H9 (cell line): ENCODE data around the gene TUT7. TPM values are rescaled to one million over a fixed set of nuclear protein-coding genes. Genes with fewer than 3 reads are reported as not detected.

Source experiments
- DNase-seq: peaks from one replicate; pipeline ENCODE4 v3.0.0-alpha.2; 2017
- H2AFZ ChIP-seq: one replicate; pipeline ENCODE4 v1.6.1; 2013; ENCODE audit warnings: mild to moderate bottlenecking, low read length, control low read depth, moderate library complexity
- H2AK5ac ChIP-seq: 2 replicates; pipeline ENCODE4 v1.6.1; 2013; ENCODE audit warnings: low read length, control low read depth, mixed read lengths; ENCODE audit not compliant: insufficient read length
- H2BK120ac ChIP-seq: one replicate; pipeline ENCODE4 v1.6.1; 2013; ENCODE audit warnings: low read depth, mild to moderate bottlenecking, low read length, control low read depth, inconsistent platforms; ENCODE audit not compliant: poor library complexity, severe bottlenecking
- H2BK12ac ChIP-seq: 2 replicates; pipeline ENCODE4 v1.6.1; 2013; ENCODE audit warnings: low read length, control low read depth, mixed read lengths, low read depth; ENCODE audit not compliant: insufficient read length
- H2BK15ac ChIP-seq: 2 replicates; pipeline ENCODE4 v1.6.1; 2013; ENCODE audit warnings: low read depth, low read length, control low read depth
- H2BK20ac ChIP-seq: one replicate; pipeline ENCODE4 v1.6.1; 2013; ENCODE audit warnings: low read depth, mild to moderate bottlenecking, low read length, control low read depth, inconsistent platforms; ENCODE audit not compliant: poor library complexity, severe bottlenecking
- H2BK5ac ChIP-seq: 2 replicates; pipeline ENCODE4 v1.6.1; 2013; ENCODE audit warnings: low read length, control low read depth, mixed read lengths; ENCODE audit not compliant: insufficient read length
- H3K14ac ChIP-seq: 2 replicates; pipeline ENCODE4 v1.6.1; 2013; ENCODE audit warnings: low read length, control low read depth; ENCODE audit not compliant: insufficient read depth
- H3K18ac ChIP-seq: 2 replicates; pipeline ENCODE4 v1.6.1; 2013; ENCODE audit warnings: low read depth, mild to moderate bottlenecking, mixed read lengths, low read length, control low read depth; ENCODE audit not compliant: insufficient read length
- H3K23ac ChIP-seq: 2 replicates; pipeline ENCODE4 v1.6.1; 2013; ENCODE audit warnings: low read length, control low read depth, mixed read lengths, low read depth; ENCODE audit not compliant: insufficient read length
- H3K23me2 ChIP-seq: 2 replicates; pipeline ENCODE4 v1.6.1; 2013; ENCODE audit warnings: low read depth, mild to moderate bottlenecking, mixed read lengths, low read length, control low read depth; ENCODE audit not compliant: insufficient read length, poor library complexity, severe bottlenecking
- H3K27ac ChIP-seq: 2 replicates; pipeline ENCODE4 v1.5.1; 2013; ENCODE audit warnings: low read length, control low read depth, mixed read lengths, low read depth; ENCODE audit not compliant: insufficient read length
- H3K27me3 ChIP-seq: 2 replicates; pipeline ENCODE4 v1.6.1; 2013; ENCODE audit warnings: low read length, control low read depth, inconsistent platforms; ENCODE audit not compliant: insufficient read depth
- H3K4ac ChIP-seq: 2 replicates; pipeline ENCODE4 v1.6.1; 2013; ENCODE audit warnings: low read depth, mild to moderate bottlenecking, control low read depth, inconsistent platforms, low read length, moderate library complexity
- H3K4me1 ChIP-seq: 2 replicates; pipeline ENCODE4 v1.6.1; 2013; ENCODE audit warnings: low read length, control low read depth, inconsistent platforms; ENCODE audit not compliant: insufficient read depth
- H3K4me2 ChIP-seq: 2 replicates; pipeline ENCODE4 v1.6.1; 2013; ENCODE audit warnings: low read length, control low read depth, mixed read lengths; ENCODE audit not compliant: insufficient read length, insufficient read depth
- H3K56ac ChIP-seq: 2 replicates; pipeline ENCODE4 v1.6.1; 2013; ENCODE audit warnings: low read depth, mild to moderate bottlenecking, mixed read lengths, low read length, control low read depth; ENCODE audit not compliant: insufficient read length
- H3K79me1 ChIP-seq: 2 replicates; pipeline ENCODE4 v1.6.1; 2013; ENCODE audit warnings: low read depth, mild to moderate bottlenecking, moderate library complexity, low read length, control low read depth, inconsistent platforms; ENCODE audit not compliant: insufficient read depth, poor library complexity, severe bottlenecking
- H3K79me2 ChIP-seq: 2 replicates; pipeline ENCODE4 v1.6.1; 2013; ENCODE audit warnings: low read length, control low read depth, inconsistent platforms; ENCODE audit not compliant: insufficient read depth
- H3K9ac ChIP-seq: 2 replicates; pipeline ENCODE4 v1.6.1; 2013; ENCODE audit warnings: low read length, control low read depth, mixed read lengths; ENCODE audit not compliant: insufficient read length; ENCODE audit errors: extremely low read depth
- H3K9me3 ChIP-seq: one replicate; pipeline ENCODE4 v1.6.1; 2013; ENCODE audit warnings: low read depth, low read length, inconsistent platforms; ENCODE audit not compliant: control insufficient read depth
- H3T11ph ChIP-seq: one replicate; pipeline ENCODE4 v1.6.1; 2013; ENCODE audit warnings: mild to moderate bottlenecking, low read length, control low read depth, inconsistent platforms
- H4K20me1 ChIP-seq: one replicate; pipeline ENCODE4 v1.6.1; 2013; ENCODE audit not compliant: control insufficient read depth, insufficient read length, insufficient read depth
- H4K5ac ChIP-seq: 2 replicates; pipeline ENCODE4 v1.6.1; 2013; ENCODE audit warnings: low read depth, mild to moderate bottlenecking, mixed read lengths, low read length, control low read depth; ENCODE audit not compliant: insufficient read length
- H4K8ac ChIP-seq: replicated peaks from 2 replicates; pipeline ENCODE4 v1.6.1; 2013; ENCODE audit warnings: low read length, control low read depth, mixed read lengths, low read depth; ENCODE audit not compliant: insufficient read length
- H4K91ac ChIP-seq: 2 replicates; pipeline ENCODE4 v1.6.1; 2013; ENCODE audit warnings: low read depth, mild to moderate bottlenecking, moderate library complexity, mixed read lengths, low read length, control low read depth; ENCODE audit not compliant: insufficient read length
- H3K27ac Mint-ChIP-seq, 3 experiments: 2 replicates in 2 of 3; 3 replicates in 1 of 3; pipeline ENCODE4 v1.8.0; 2020 to 2021; ENCODE audit warnings: mixed read lengths in 3 of 3, mild to moderate bottlenecking in 1 of 3, moderate library complexity in 1 of 3
- H3K27me3 Mint-ChIP-seq: 2 replicates; pipeline ENCODE4 v1.8.0; 2021; ENCODE audit warnings: low read depth, mild to moderate bottlenecking, moderate library complexity, mixed read lengths
- H3K36me3 Mint-ChIP-seq, 3 experiments: 2 replicates in 2 of 3; 3 replicates in 1 of 3; pipeline ENCODE4 v1.8.0; 2020 to 2021; ENCODE audit warnings: low read depth in 3 of 3, mixed read lengths in 3 of 3; ENCODE audit not compliant: insufficient read depth in 1 of 3
- H3K4me1 Mint-ChIP-seq, 2 experiments: 2 replicates each; pipeline ENCODE4 v1.8.0; 2020; ENCODE audit warnings: mixed read lengths in 2 of 2
- H3K4me3 Mint-ChIP-seq, 2 experiments: 2 replicates in 1 of 2; 3 replicates in 1 of 2; pipeline ENCODE4 v1.8.0; 2020 to 2021; ENCODE audit warnings: mild to moderate bottlenecking in 2 of 2, mixed read lengths in 2 of 2, moderate library complexity in 1 of 2
- H3K9me3 Mint-ChIP-seq, 2 experiments: 2 replicates in 1 of 2; 3 replicates in 1 of 2; pipeline ENCODE4 v1.8.0; 2020; ENCODE audit warnings: mild to moderate bottlenecking in 2 of 2, mixed read lengths in 2 of 2, moderate library complexity in 1 of 2
- CTCF ChIP-seq: fragments of 200-600 bp; sonication (generic); conservative IDR thresholded peaks from 3 replicates; pipeline ENCODE4 v1.8.0; 2021; ENCODE audit warnings: antibody characterized with exemption, mild to moderate bottlenecking
- WGBS: extraction: QIAGEN DNeasy Blood & Tissue Kit; methylation state at CpG from one replicate; pipeline ENCODE4 v1.1.7; 2013; ENCODE audit warnings: missing lambda C conversion rate, low lambda C conversion rate, mixed read lengths; ENCODE audit not compliant: insufficient read length; ENCODE audit errors: extremely low coverage; 5-methylcytosine and 5-hydroxymethylcytosine counted together
- total RNA-seq: library from RNA; stranded (reverse); gene quantifications from 2 replicates; pipeline ENCODE4 v1.2.1, GENCODE V29; 2021

Gene TUT7
- total RNA-seq, 1 experiment from 2014 or later, result 23.1 TPM

- H2BK120ac ChIP-seq, result no peak overlapping the region
- no peak overlapping the region for H2BK15ac ChIP-seq
- H4K8ac ChIP-seq, result no peak overlapping the region
- no peaks in the 10 kb centered on the region for H3K79me2 ChIP-seq
- no peak overlapping the region for H2AFZ ChIP-seq
- TF ChIP-seq CTCF, result no peak
- Mint-ChIP-seq H3K4me1 (no peaks in the 10 kb centered on the region), H3K27me3 (peaks cover 20% of the 10 kb centered on the region), H3K9me3 (peaks cover 35 to 42% of the 10 kb centered on the region in 2 experiments), H3K36me3 (peaks cover 5 to 28% (median 6%) of the 10 kb centered on the region in 3 experiments; a peak in 5 of 7 replicates), H3K4me3 (no peak overlapping the region), H3K27ac (no peak overlapping the region)
- H3K23ac ChIP-seq, result no peak overlapping the region
- H3K79me1 ChIP-seq, result no peaks in the 10 kb centered on the region
- H3K4me1 ChIP-seq, result no peaks in the 10 kb centered on the region
- no peak overlapping the region for H3K18ac ChIP-seq
- H4K20me1 ChIP-seq, result no peaks in the 10 kb centered on the region
- no peak overlapping the region for H2BK5ac ChIP-seq
- no peak overlapping the region for H2AK5ac ChIP-seq
- H3K4me2 ChIP-seq, result no peak overlapping the region
- H3K27ac ChIP-seq, result no peak overlapping the region
- no peak overlapping the region for H3K9ac ChIP-seq
- no peaks in the 10 kb centered on the region for H3K9me3 ChIP-seq
- H4K5ac ChIP-seq, result no peak overlapping the region
- no peak overlapping the region for H2BK20ac ChIP-seq
- no peak overlapping the region for H3K14ac ChIP-seq
- no peak overlapping the region for H2BK12ac ChIP-seq
- H3K4ac ChIP-seq, result no peak overlapping the region
- no peak for DNase-seq
- no peak overlapping the region for H4K91ac ChIP-seq
- H3T11ph ChIP-seq, result no peak overlapping the region
- H3K23me2 ChIP-seq, result no peaks in the 10 kb centered on the region
- H3K27me3 ChIP-seq, result no peaks in the 10 kb centered on the region
- no CpG with 5 or more reads among the region's 5 CpGs for WGBS
- no peak overlapping the region for H3K56ac ChIP-seq
These were observed 15.6 kb upstream of the TUT7 start for GRCh38 chr9:86369810-86370209.
